Astrocyte (in vitro differentiated cells and primary cell): ENCODE results near the gene DDX27. TPM values are rescaled to one million over a fixed set of nuclear protein-coding genes. Genes with fewer than 3 reads are reported as not detected.
A peak's percentile ranks its signal among the peaks of the same experiment; 100 is the strongest.

Source experiments
- DNase-seq: peaks from one replicate; pipeline ENCODE4 v3.0.0-alpha.2; 2010; ENCODE audit warnings: low read depth
- FAIRE-seq: peaks from 2 replicates; lab custom pipeline; 2011; peaks lifted over from hg19 to GRCh38; lab: Jason Lieb, UNC
- H2AFZ ChIP-seq: 2 replicates; pipeline ENCODE4 v1.6.0; 2012; ENCODE audit warnings: low read depth, low read length, inconsistent platforms
- H3K27ac ChIP-seq: 2 replicates; pipeline ENCODE4 v1.5.1; 2011; ENCODE audit warnings: low read depth, low read length, inconsistent platforms
- H3K27me3 ChIP-seq: 2 replicates; pipeline ENCODE4 v1.6.0; 2011; ENCODE audit warnings: low read length, inconsistent platforms; ENCODE audit not compliant: insufficient read depth
- H3K36me3 ChIP-seq: 2 replicates; pipeline ENCODE4 v1.5.1; 2011; ENCODE audit warnings: low read length, inconsistent platforms; ENCODE audit not compliant: insufficient read depth
- H3K4me1 ChIP-seq: 2 replicates; pipeline ENCODE4 v1.5.1; 2011; ENCODE audit warnings: low read length, inconsistent platforms; ENCODE audit not compliant: insufficient read depth
- H3K4me2 ChIP-seq: 2 replicates; pipeline ENCODE4 v1.6.0; 2012; ENCODE audit warnings: low read length, inconsistent platforms
- H3K4me3 ChIP-seq: 2 replicates; pipeline ENCODE4 v1.5.1; 2011; ENCODE audit warnings: low read depth, mild to moderate bottlenecking, low read length, inconsistent platforms; ENCODE audit not compliant: insufficient read depth
- H3K79me2 ChIP-seq: 2 replicates; pipeline ENCODE4 v1.6.0; 2012; ENCODE audit warnings: mild to moderate bottlenecking, low read length, inconsistent platforms; ENCODE audit not compliant: insufficient read depth
- H3K9ac ChIP-seq: 2 replicates; pipeline ENCODE4 v1.6.0; 2012; ENCODE audit warnings: mild to moderate bottlenecking, low read length, inconsistent platforms
- H3K9me3 ChIP-seq: 2 replicates; pipeline ENCODE4 v1.5.1; 2012; ENCODE audit warnings: low read depth, mild to moderate bottlenecking, low read length, inconsistent platforms; ENCODE audit not compliant: insufficient read depth
- H4K20me1 ChIP-seq: 2 replicates; pipeline ENCODE4 v1.6.0; 2012; ENCODE audit warnings: low read length, inconsistent platforms; ENCODE audit not compliant: insufficient read depth
- H3K27ac Mint-ChIP-seq: one replicate; pipeline ENCODE4 v1.8.0; 2021; ENCODE audit warnings: mild to moderate bottlenecking, mixed read lengths; ENCODE audit not compliant: unreplicated experiment
- H3K27me3 Mint-ChIP-seq: one replicate; pipeline ENCODE4 v1.8.0; 2021; ENCODE audit warnings: low read depth, mixed read lengths; ENCODE audit not compliant: unreplicated experiment
- H3K36me3 Mint-ChIP-seq: one replicate; pipeline ENCODE4 v1.8.0; 2021; ENCODE audit warnings: low read depth, mixed read lengths; ENCODE audit not compliant: unreplicated experiment
- H3K4me1 Mint-ChIP-seq: one replicate; pipeline ENCODE4 v1.8.0; 2021; ENCODE audit warnings: low read depth, mixed read lengths; ENCODE audit not compliant: unreplicated experiment
- H3K4me3 Mint-ChIP-seq: one replicate; pipeline ENCODE4 v1.8.0; 2021; ENCODE audit warnings: mild to moderate bottlenecking, moderate library complexity, mixed read lengths; ENCODE audit not compliant: unreplicated experiment
- H3K9me3 Mint-ChIP-seq: one replicate; pipeline ENCODE4 v1.8.0; 2021; ENCODE audit warnings: mild to moderate bottlenecking, mixed read lengths; ENCODE audit not compliant: unreplicated experiment
- CTCF ChIP-seq: IDR thresholded peaks from 2 replicates; pipeline ENCODE4 v1.5.1; 2011; ENCODE audit warnings: low read depth, mild to moderate bottlenecking, inconsistent platforms, low read length, moderate library complexity; ENCODE audit not compliant: insufficient read depth
- EZH2 ChIP-seq: IDR thresholded peaks from 2 replicates; pipeline ENCODE4 v1.6.1; 2012; ENCODE audit warnings: mild to moderate bottlenecking, low read length, inconsistent platforms; ENCODE audit not compliant: insufficient read depth
- total RNA-seq: library from RNA; stranded (reverse); gene quantifications from 2 replicates; pipeline ENCODE4 v1.2.1, GENCODE V29; 2021

The DDX27 gene
- total RNA-seq, 1 donor from 2014 or later, result 38.3 TPM

- Histone ChIP-seq H3K79me2 (no peaks in the 10 kb centered on the region), H3K4me3 (no peak overlapping the region), H2AFZ (no peak overlapping the region), H3K27me3 (no peaks in the 10 kb centered on the region), H3K27ac (no peak overlapping the region), H3K36me3 (peaks cover 71% of the 10 kb centered on the region), H3K4me1 (no peaks in the 10 kb centered on the region), H3K4me2 (no peak overlapping the region), H3K9me3 (no peaks in the 10 kb centered on the region), H4K20me1 (peaks cover 42% of the 10 kb centered on the region), H3K9ac (no peak overlapping the region)
- H3K27me3 Mint-ChIP-seq, result no peaks in the 10 kb centered on the region
- H3K27ac Mint-ChIP-seq, result peak overlapping the region; percentile 70
- DNase-seq, result peak; percentile 31
- H3K36me3 Mint-ChIP-seq, result peaks cover 36% of the 10 kb centered on the region
- H3K4me3 Mint-ChIP-seq, result no peak overlapping the region
- H3K4me1 Mint-ChIP-seq, result peaks cover 5% of the 10 kb centered on the region
- TF ChIP-seq CTCF (peak; percentile 76), EZH2 (no peak)
- FAIRE-seq, result no peak
- no peaks in the 10 kb centered on the region for H3K9me3 Mint-ChIP-seq
These were observed 26.9 kb downstream of the DDX27 start for GRCh38 chr20:49245921-49246740.

GRCh38 chr20:49247169-49247723, 28.0 kb downstream of the DDX27 start:
- peak overlapping the region; percentile 22 for H3K4me3 Mint-ChIP-seq
- Histone ChIP-seq H2AFZ (no peak overlapping the region), H3K9ac (no peak overlapping the region), H3K4me2 (no peak overlapping the region), H3K27me3 (no peaks in the 10 kb centered on the region), H3K4me1 (no peaks in the 10 kb centered on the region), H3K4me3 (no peak overlapping the region), H3K27ac (no peak overlapping the region), H4K20me1 (peaks cover 42% of the 10 kb centered on the region), H3K79me2 (no peaks in the 10 kb centered on the region), H3K36me3 (peaks cover 72% of the 10 kb centered on the region), H3K9me3 (no peaks in the 10 kb centered on the region)
- H3K36me3 Mint-ChIP-seq, result peaks cover 32% of the 10 kb centered on the region
- FAIRE-seq (no peak), DNase-seq (no peak)
- H3K27me3 Mint-ChIP-seq, result no peaks in the 10 kb centered on the region
- peak overlapping the region; percentile 12 for H3K27ac Mint-ChIP-seq
- TF ChIP-seq CTCF (no peak), EZH2 (no peak)
- H3K9me3 Mint-ChIP-seq, result no peaks in the 10 kb centered on the region
- peaks cover 5% of the 10 kb centered on the region for H3K4me1 Mint-ChIP-seq

- H3K4me2 ChIP-seq, result no peak overlapping the region
- H3K27ac Mint-ChIP-seq, result no peak overlapping the region
- TF ChIP-seq EZH2, result no peak
- no peak for TF ChIP-seq CTCF
- no peak overlapping the region for H3K9ac ChIP-seq
- H3K36me3 ChIP-seq, result peaks cover 72% of the 10 kb centered on the region
- H3K4me3 ChIP-seq, result no peak overlapping the region
- no peaks in the 10 kb centered on the region for H3K79me2 ChIP-seq
- no peak overlapping the region for H3K27ac ChIP-seq
- H3K27me3 Mint-ChIP-seq, result no peaks in the 10 kb centered on the region
- H3K4me3 Mint-ChIP-seq, result no peak overlapping the region
- H3K9me3 Mint-ChIP-seq, result no peaks in the 10 kb centered on the region
- peaks cover 35% of the 10 kb centered on the region for H3K36me3 Mint-ChIP-seq
- peaks cover 44% of the 10 kb centered on the region for H4K20me1 ChIP-seq
- H3K4me1 ChIP-seq, result no peaks in the 10 kb centered on the region
- H3K9me3 ChIP-seq, result no peaks in the 10 kb centered on the region
- H2AFZ ChIP-seq, result no peak overlapping the region
- no peak for FAIRE-seq
- no peaks in the 10 kb centered on the region for H3K27me3 ChIP-seq
- no peak for DNase-seq
- peaks cover 5% of the 10 kb centered on the region for H3K4me1 Mint-ChIP-seq
These were observed 28.6 kb downstream of the DDX27 start for GRCh38 chr20:49247792-49248191.
